IPS-18a (cell line): ENCODE measurements around the gene EEF1AKMT2.
"Not testable (repeated sequence)": the region's sequence is repeated elsewhere in the genome, so short reads cannot be mapped to it uniquely, and the experiment has no call there.

Source experiments
- H3K27ac ChIP-seq: one replicate; pipeline ENCODE4 v1.5.1; 2013; ENCODE audit warnings: low read length
- H3K27me3 ChIP-seq: one replicate; pipeline ENCODE4 v1.6.1; 2013; ENCODE audit warnings: mild to moderate bottlenecking, low read length; ENCODE audit not compliant: control insufficient read depth, insufficient read depth
- H3K36me3 ChIP-seq: one replicate; pipeline ENCODE4 v1.6.1; 2013; ENCODE audit warnings: low read depth, low read length; ENCODE audit not compliant: control insufficient read depth
- H3K4me1 ChIP-seq: one replicate; pipeline ENCODE4 v1.6.1; 2013; ENCODE audit warnings: low read depth, low read length; ENCODE audit not compliant: control insufficient read depth
- H3K4me3 ChIP-seq: one replicate; pipeline ENCODE4 v1.5.1; 2013; ENCODE audit warnings: low read length
- H3K9ac ChIP-seq: one replicate; pipeline ENCODE4 v1.6.1; 2013; ENCODE audit warnings: mild to moderate bottlenecking, low read length, moderate library complexity
- H3K9me3 ChIP-seq: one replicate; pipeline ENCODE4 v1.6.1; 2013; ENCODE audit warnings: low read depth, low read length; ENCODE audit not compliant: control insufficient read depth

Gene EEF1AKMT2

DNA sequence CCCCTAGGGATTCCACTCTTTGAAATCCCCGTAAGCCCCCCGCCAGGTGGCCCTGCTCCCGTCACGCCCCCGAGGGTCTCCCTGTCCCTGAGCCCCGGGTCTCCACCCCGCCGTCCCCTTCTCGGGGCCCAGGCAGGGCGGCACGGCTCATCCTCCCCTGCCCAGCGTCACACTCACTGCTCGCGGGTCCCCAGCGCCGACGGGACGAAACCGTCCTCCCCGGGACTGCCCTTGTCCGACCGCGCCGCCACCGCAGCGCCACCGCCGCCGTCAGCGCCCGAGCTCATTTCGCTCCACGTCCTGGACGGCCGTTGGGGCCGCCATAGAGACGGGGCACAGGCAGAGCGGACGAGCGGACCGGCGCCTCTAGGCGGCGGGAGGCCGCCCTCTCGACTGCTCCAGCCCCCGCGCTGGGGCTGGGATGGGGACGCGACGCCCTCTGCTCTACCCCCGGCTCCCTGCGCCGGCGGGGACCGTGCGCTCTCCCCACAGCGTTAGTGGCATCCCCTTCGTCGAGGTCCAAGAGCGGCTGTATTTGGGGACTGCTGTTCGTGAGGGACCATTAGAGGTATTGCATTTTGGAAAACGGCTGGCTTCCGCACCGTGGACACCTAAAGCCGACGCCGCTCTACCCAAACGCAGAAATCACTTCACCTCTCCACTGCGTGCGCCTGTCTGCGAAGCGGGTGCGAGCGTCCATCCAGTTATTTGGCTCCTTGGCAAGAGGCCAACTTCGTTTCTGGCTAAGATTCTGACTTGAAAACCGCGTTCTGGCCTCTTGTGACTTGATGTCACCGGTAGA, at the start of gene EEF1AKMT2:
Gene EEF1AKMT2, minus strand, starts transcription at position 341 of the 802 bp plus-strand sequence. Its CDS starts 54 bp downstream, at position 287.
- Histone ChIP-seq H3K27me3 (peaks cover 4% of the 10 kb centered on the region), H3K36me3 (peaks cover 16% of the 10 kb centered on the region), H3K27ac (peak within 1 kb of the TSS; percentile 18), H3K4me1 (no peaks in the 10 kb centered on the region), H3K9me3 (no peaks in the 10 kb centered on the region), H3K9ac (peak within 1 kb of the TSS; percentile 88), H3K4me3 (peak within 1 kb of the TSS; percentile 95)

DNA sequence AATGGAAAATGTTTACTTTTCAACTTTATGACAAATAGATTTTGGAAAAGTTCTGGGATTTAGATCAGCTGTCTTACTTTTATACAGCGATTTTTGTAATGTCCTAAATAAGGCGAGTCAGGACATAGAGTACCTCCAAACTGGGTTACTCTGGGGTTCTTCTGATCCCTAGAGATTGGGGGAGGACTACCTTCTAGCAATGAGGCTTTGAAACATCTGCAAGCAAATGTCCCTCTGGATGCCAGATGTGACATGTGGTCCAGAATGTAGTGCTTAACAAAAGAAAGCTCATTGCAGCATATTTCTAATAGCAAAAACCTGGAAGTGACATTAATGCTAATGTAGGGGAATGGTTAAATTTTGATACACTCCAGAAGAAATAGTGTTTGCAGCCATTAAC, 46.0 kb upstream of the EEF1AKMT2 start:
- no peaks in the 10 kb centered on the region for H3K27me3 ChIP-seq
- H3K9ac ChIP-seq: no peak overlapping the region
- H3K36me3 ChIP-seq: peaks cover 29% of the 10 kb centered on the region
- no peaks in the 10 kb centered on the region for H3K9me3 ChIP-seq
- H3K4me3 ChIP-seq: no peak overlapping the region
- no peaks in the 10 kb centered on the region for H3K4me1 ChIP-seq
- H3K27ac ChIP-seq: no peak overlapping the region

DNA sequence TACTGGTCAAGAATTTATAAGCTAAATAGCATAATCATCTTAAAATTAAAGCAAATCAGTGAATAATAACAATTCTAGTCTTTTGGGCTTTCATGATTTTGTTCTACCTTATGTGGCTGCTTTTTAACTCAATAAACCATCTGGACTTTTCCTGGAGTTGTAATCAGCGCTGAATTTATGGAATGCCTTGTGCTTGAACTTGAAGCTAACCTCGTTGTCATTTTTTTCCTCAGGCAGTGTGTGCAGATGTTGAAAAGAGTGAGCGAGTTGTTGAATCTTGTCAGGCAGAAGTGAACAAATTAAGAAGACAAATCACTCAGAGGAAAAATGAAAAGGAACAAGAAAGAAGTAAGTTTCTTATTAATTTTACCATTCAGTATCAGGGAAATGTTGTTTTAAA, 39.4 kb upstream of the EEF1AKMT2 start:
- no peak overlapping the region for H3K4me3 ChIP-seq
- H3K36me3 ChIP-seq: peaks cover 79% of the 10 kb centered on the region
- no peaks in the 10 kb centered on the region for H3K9me3 ChIP-seq
- H3K27ac ChIP-seq: no peak overlapping the region
- H3K27me3 ChIP-seq: no peaks in the 10 kb centered on the region
- H3K9ac ChIP-seq: no peak overlapping the region
- H3K4me1 ChIP-seq: no peaks in the 10 kb centered on the region

DNA sequence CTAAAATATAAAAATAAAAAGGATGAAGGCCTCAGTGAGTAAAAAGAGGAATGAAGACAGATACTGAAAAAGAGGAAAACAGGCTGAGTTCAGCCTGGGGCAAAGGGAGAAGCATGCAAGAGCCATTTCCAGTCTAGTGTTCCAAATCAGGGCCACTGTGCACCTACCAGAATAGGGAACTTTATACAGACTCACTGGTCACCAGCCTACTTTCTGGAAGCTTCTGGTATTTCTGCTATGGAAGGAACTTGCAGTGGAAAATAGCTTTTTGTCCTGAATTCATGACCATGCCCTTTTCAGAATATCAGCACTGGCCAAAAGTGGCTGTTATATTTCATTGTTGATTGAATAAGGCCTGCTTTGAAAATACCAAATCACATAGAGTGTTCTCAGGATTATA, 38.8 kb upstream of the EEF1AKMT2 start:
- peaks cover 73% of the 10 kb centered on the region for H3K36me3 ChIP-seq
- no peak overlapping the region for H3K27ac ChIP-seq
- H3K4me1 ChIP-seq: no peaks in the 10 kb centered on the region
- no peak overlapping the region for H3K9ac ChIP-seq
- no peaks in the 10 kb centered on the region for H3K27me3 ChIP-seq
- no peak overlapping the region for H3K4me3 ChIP-seq
- H3K9me3 ChIP-seq: no peaks in the 10 kb centered on the region

DNA sequence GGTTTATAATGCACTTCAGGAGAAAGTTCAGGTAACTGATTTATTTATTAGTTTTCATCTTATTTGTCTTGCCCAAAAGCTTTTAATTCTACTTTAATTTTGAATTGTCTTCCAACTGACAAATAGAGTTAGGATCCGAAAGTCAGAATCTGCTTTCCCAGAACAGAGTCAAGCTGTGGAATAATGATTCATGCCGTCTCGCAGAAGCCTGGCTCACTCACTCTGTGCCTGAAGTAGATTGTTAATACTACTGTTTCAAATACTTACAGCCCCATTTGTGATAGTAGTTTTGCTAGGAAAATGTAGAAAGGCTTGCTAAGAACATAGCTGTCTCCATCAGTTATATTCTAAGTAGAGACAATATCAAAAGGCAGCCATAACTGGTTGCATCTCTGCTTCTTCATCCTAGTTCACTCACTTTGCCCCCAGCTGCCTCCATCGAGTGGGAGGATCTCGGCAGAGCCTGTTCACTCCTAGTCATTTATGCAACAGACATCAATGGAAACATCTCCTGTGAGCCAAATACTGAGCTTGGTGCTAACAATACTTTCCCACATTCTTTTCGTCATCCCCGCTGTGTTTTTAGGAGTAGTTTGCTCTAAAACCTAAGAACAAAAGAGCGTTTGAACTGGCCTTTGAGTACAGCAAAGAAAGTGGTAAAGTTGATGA, 37.9 kb upstream of the EEF1AKMT2 start:
- Histone ChIP-seq H3K27ac (no peak overlapping the region), H3K36me3 (peaks cover 65% of the 10 kb centered on the region), H3K27me3 (no peaks in the 10 kb centered on the region), H3K9ac (no peak overlapping the region), H3K4me3 (no peak overlapping the region), H3K4me1 (no peaks in the 10 kb centered on the region), H3K9me3 (no peaks in the 10 kb centered on the region)

DNA sequence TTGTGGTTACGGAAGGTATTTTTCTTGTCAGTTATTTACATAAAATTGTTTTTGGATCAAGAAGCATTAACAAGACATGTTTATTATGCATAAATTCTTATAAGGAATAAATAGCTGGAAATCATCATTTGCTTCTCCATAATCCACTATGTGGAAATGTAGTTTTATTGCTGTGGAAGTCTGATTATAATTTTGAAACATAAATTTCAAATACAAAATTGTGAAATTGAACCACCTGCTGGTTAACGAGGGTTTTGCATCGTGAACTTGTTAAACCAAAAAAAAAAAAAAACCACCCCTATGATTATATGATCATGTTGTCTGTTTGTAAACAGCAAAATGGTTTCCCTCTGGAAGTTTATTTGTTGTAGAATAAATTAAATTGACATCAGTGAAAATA, 35.8 kb upstream of the EEF1AKMT2 start:
- Histone ChIP-seq H3K27ac (no peak overlapping the region), H3K9me3 (no peaks in the 10 kb centered on the region), H3K27me3 (no peaks in the 10 kb centered on the region), H3K9ac (no peak overlapping the region), H3K4me1 (no peaks in the 10 kb centered on the region), H3K36me3 (peaks cover 54% of the 10 kb centered on the region), H3K4me3 (no peak overlapping the region)

DNA sequence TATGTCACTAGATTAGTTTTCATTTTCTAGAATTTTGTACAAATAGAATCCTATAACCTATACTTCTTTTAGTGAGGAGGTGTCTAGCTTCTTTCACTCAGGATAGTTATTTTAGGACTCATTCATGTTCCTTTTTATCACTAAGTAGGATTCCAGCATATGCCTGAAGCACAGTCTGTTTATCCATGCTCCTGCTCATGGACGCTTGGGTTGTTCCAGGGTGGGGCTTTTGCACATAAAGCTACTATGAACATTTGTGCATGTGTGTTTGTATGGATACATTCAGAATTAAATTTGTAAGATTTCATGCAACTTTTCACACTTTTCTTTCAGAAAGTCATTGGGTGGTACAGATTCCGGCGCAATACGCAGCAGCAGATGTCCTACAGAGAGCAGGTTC, 34.6 kb upstream of the EEF1AKMT2 start:
- Histone ChIP-seq H3K9me3 (no peaks in the 10 kb centered on the region), H3K36me3 (peaks cover 49% of the 10 kb centered on the region), H3K4me3 (no peak overlapping the region)

DNA sequence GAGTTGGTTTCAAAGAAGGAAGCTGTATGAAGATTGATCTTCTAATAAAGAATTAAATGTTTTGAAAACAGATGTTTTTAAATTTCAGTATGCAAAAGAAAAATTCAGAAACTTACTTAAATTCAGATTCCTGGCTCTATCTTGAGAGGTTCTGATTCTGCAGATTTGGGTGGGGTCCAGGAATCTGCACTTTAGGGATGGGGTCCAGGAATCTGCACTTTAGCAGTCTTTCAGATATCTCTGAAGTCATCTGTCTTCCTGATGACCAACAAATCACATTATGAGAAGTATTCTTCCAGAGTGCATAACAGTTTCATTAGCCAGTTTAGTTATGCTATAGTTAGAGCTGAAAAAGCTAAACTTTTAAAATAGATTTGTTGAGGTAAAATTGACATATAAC, 34.0 kb upstream of the EEF1AKMT2 start:
- peaks cover 45% of the 10 kb centered on the region for H3K36me3 ChIP-seq
- H3K27me3 ChIP-seq: no peaks in the 10 kb centered on the region
- no peaks in the 10 kb centered on the region for H3K4me1 ChIP-seq
- no peaks in the 10 kb centered on the region for H3K9me3 ChIP-seq
- H3K9ac ChIP-seq: no peak overlapping the region
- no peak overlapping the region for H3K27ac ChIP-seq
- no peak overlapping the region for H3K4me3 ChIP-seq

More for the DNA sequence above, 34.6 kb upstream of the EEF1AKMT2 start:
- no peaks in the 10 kb centered on the region for H3K4me1 ChIP-seq
- H3K27ac ChIP-seq: no peak overlapping the region
- no peaks in the 10 kb centered on the region for H3K27me3 ChIP-seq
- H3K9ac ChIP-seq: no peak overlapping the region

DNA sequence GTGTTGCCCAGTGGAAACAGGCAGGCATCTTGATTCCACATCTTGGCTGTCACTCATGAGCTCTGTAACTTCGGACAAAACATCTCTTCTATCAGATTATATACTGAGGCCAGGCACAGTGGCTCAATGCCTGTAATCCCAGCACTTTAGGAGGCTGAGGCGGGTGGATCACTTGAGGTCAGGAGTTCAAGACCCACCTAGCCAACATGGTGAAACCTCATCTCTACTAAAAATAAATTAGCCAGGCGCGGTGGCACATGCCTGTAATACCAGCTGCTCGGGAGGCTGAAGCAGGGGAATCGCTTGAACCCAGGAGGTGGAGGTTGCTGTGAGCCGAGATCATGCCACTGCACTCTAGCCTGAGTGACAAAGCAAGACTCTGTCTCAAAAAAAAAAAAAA, 33.2 kb upstream of the EEF1AKMT2 start:
- H3K27me3 ChIP-seq, H3K9me3 ChIP-seq, H3K27ac ChIP-seq, H3K9ac ChIP-seq, H3K4me3 ChIP-seq, H3K4me1 ChIP-seq: not testable (repeated sequence)
- peaks cover 37% of the 10 kb centered on the region for H3K36me3 ChIP-seq

DNA sequence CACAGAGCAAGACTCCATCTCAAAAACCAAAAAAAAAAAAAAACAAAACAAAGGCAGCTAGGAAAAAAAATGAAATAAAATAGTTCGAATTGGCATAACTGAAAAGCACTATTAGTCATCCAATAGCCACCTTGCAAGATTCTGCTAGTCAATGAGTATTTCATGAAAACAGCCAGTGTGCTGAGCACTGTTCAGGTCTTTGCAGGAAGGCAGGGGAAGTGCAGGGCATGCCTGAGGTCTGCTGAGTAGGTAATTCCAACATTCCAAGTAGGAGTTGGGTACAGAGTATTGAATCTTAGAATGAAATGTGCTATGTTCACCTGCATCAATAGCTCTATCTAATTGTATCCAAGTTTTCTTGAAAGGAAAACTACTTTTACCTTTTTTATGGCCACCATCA, 32.8 kb upstream of the EEF1AKMT2 start:
- Histone ChIP-seq H3K27ac (no peak overlapping the region), H3K9ac (no peak overlapping the region), H3K36me3 (peaks cover 33% of the 10 kb centered on the region), H3K9me3 (no peaks in the 10 kb centered on the region), H3K27me3 (no peaks in the 10 kb centered on the region), H3K4me1 (no peaks in the 10 kb centered on the region), H3K4me3 (no peak overlapping the region)

DNA sequence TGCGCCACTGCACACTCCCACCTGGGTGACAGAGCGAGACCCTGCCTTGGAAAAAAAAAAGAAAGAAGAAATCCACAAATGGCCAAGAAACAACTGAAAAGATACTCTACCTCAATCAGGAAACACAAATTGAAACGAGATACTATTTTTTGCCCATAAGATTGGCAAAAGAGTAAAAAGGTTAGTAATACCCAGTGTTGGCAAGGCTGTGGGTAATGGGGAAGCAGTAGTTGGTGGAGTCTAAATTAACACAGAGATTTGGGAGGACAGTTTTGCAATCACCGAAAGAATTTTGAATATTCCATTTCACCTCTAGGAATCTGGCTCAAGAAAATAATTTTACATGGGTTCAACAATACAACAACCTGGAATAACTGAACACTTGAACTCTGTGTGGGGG, 29.8 kb upstream of the EEF1AKMT2 start:
- Histone ChIP-seq H3K4me3 (no peak overlapping the region), H3K9ac (no peak overlapping the region), H3K9me3 (no peaks in the 10 kb centered on the region), H3K27me3 (no peaks in the 10 kb centered on the region), H3K27ac (no peak overlapping the region), H3K4me1 (no peaks in the 10 kb centered on the region), H3K36me3 (peaks cover 23% of the 10 kb centered on the region)

DNA sequence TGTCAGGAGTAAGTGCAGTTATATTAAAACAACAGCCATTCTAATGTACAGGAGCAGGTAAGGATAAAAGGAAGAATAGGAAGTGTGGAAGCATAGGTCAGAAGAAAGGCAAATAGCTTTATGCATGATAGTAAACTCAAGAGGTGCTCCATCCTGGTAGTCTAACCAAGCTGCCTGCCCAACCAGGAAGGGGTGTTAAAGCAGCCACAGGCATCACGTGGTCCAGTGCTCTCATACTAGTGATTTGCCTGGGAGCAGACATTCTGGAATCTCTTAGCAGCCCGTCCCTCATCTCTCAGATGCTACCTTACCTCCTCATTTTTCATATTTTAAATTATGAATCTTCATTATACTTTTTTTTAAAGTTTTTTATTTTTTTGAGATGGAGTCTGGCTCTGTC, 28.4 kb upstream of the EEF1AKMT2 start:
- Histone ChIP-seq H3K27me3 (no peaks in the 10 kb centered on the region), H3K9me3 (no peaks in the 10 kb centered on the region), H3K36me3 (peaks cover 23% of the 10 kb centered on the region), H3K9ac (no peak overlapping the region), H3K4me3 (no peak overlapping the region), H3K4me1 (no peaks in the 10 kb centered on the region), H3K27ac (no peak overlapping the region)
